Muscle of leg (tissue), 11 donors: ENCODE data around the gene GABRR3. TPM values are rescaled to one million over a fixed set of nuclear protein-coding genes. Genes with fewer than 3 reads are reported as not detected.

ENCODE experiments used
- DNase-seq: peaks from one replicate; pipeline ENCODE4 v3.0.0; 2013
- H3K27ac ChIP-seq: one replicate; pipeline ENCODE4 v1.5.1; 2013; ENCODE audit warnings: mild to moderate bottlenecking, low read length, control low read depth
- H3K27me3 ChIP-seq: one replicate; pipeline ENCODE4 v1.6.1; 2013; ENCODE audit warnings: low read length; ENCODE audit not compliant: control insufficient read depth, insufficient read depth
- H3K36me3 ChIP-seq: one replicate; pipeline ENCODE4 v1.6.1; 2013; ENCODE audit warnings: low read length; ENCODE audit not compliant: control insufficient read depth, insufficient read depth
- H3K4me1 ChIP-seq: one replicate; pipeline ENCODE4 v1.6.1; 2013; ENCODE audit warnings: low read length; ENCODE audit not compliant: control insufficient read depth, insufficient read depth
- H3K4me3 ChIP-seq: one replicate; pipeline ENCODE4 v1.5.1; 2013; ENCODE audit warnings: low read length, control low read depth
- H3K9me3 ChIP-seq: replicated peaks from 2 replicates; pipeline ENCODE4 v1.6.1; 2013; ENCODE audit warnings: low read depth, low read length; ENCODE audit not compliant: control insufficient read depth
- WGBS: methylation state at CpG from one replicate; pipeline ENCODE4 v1.1.5; 2013; ENCODE audit warnings: missing lambda C conversion rate; ENCODE audit not compliant: insufficient coverage; 5-methylcytosine and 5-hydroxymethylcytosine counted together
- polyA plus RNA-seq, 8 donors: library from polyadenylated mRNA; unstranded; fragments of 120-200 nt; gene quantifications; one replicate each; pipeline versions ENCODE4 v1.2.1 to v1.2.3, GENCODE V29; 2013; ENCODE audit warnings: inconsistent platforms in 1 of 8, low replicate concordance in 1 of 8; ENCODE audit not compliant: insufficient read length in 8 of 8, insufficient read depth in 1 of 8
- total RNA-seq: library from RNA; stranded (reverse); fragments of 120-200 nt; gene quantifications from one replicate; pipeline ENCODE4 v1.2.4, GENCODE V29; 2013

Gene GABRR3
- total and polyA plus RNA-seq, 9 donors: not detected

- no peak overlapping the region for H3K27ac ChIP-seq
- no peaks in the 10 kb centered on the region for H3K9me3 ChIP-seq
- no peaks in the 10 kb centered on the region for H3K27me3 ChIP-seq
- H3K4me3 ChIP-seq: no peak overlapping the region
- 40% methylated on average over 2 of the region's 5 CpGs for WGBS
- peaks cover 30% of the 10 kb centered on the region for H3K36me3 ChIP-seq
- peaks cover 14% of the 10 kb centered on the region for H3K4me1 ChIP-seq
- DNase-seq: peak; percentile 41
Observed at GRCh38 chr3:97959872-97960271, 75.2 kb downstream of the GABRR3 start.

GRCh38 chr3:97958796-97959195 is 76.3 kb downstream of the GABRR3 start:
- peaks cover 14% of the 10 kb centered on the region for H3K4me1 ChIP-seq
- no peaks in the 10 kb centered on the region for H3K27me3 ChIP-seq
- H3K36me3 ChIP-seq: peaks cover 39% of the 10 kb centered on the region
- no peaks in the 10 kb centered on the region for H3K9me3 ChIP-seq
- H3K27ac ChIP-seq: no peak overlapping the region
- DNase-seq: no peak
- no peak overlapping the region for H3K4me3 ChIP-seq
- WGBS: 80% methylated on average over 2 of the region's 9 CpGs

- Histone ChIP-seq H3K27me3 (no peaks in the 10 kb centered on the region), H3K27ac (no peak overlapping the region), H3K9me3 (no peaks in the 10 kb centered on the region), H3K4me3 (no peak overlapping the region), H3K4me1 (peaks cover 14% of the 10 kb centered on the region), H3K36me3 (peaks cover 43% of the 10 kb centered on the region)
- DNase-seq: no peak
- 61% methylated on average over 2 of the region's 2 CpGs for WGBS
Observed at GRCh38 chr3:97958396-97958795, 76.7 kb downstream of the GABRR3 start.

DNA sequence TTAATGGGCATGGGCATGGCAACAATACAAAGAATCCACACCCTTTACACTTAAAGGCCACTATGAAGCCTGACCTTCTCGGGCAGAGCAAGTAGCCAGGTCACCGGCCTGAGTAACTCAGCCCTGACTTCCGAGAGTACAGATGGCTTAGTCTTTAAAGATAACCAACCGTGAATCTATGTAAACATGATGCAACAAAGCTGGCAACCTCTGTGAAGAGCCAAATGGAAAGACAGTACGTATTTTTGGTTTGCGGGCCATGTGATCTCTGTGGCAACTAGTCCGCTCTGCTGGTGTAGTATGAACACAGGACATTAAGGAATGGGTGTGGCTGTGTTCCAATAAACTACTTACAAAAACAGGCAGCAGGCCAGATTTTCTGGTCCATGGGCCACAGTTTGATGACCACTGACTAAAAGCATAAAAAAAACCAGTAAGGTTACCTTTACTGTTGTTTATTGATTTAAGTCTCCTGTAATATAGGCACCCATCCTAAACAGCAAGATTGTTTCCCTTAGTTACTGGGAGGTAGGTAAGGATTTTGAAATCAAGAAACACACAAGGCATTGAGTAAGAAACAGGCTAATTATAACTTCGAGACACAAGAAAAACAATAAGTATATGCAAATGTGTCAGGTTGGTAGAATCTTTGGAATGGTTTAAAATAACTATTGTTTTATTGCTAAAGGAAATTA is 77.4 kb downstream of the GABRR3 start:
- Histone ChIP-seq H3K36me3 (peaks cover 46% of the 10 kb centered on the region), H3K27ac (no peak overlapping the region), H3K9me3 (no peaks in the 10 kb centered on the region), H3K4me3 (no peak overlapping the region), H3K27me3 (no peaks in the 10 kb centered on the region), H3K4me1 (peaks cover 14% of the 10 kb centered on the region)
- peak; percentile 35 for DNase-seq
- 78% methylated on average over 6 of the region's 8 CpGs for WGBS

GRCh38 chr3:97956051-97956450 is 79.1 kb downstream of the GABRR3 start:
- H3K27me3 ChIP-seq: no peaks in the 10 kb centered on the region
- H3K27ac ChIP-seq: no peak overlapping the region
- peaks cover 61% of the 10 kb centered on the region for H3K36me3 ChIP-seq
- no peak for DNase-seq
- no peak overlapping the region for H3K4me3 ChIP-seq
- WGBS: no CpG with 5 or more reads among the region's 3 CpGs
- peaks cover 2% of the 10 kb centered on the region for H3K4me1 ChIP-seq
- H3K9me3 ChIP-seq: no peaks in the 10 kb centered on the region

DNA sequence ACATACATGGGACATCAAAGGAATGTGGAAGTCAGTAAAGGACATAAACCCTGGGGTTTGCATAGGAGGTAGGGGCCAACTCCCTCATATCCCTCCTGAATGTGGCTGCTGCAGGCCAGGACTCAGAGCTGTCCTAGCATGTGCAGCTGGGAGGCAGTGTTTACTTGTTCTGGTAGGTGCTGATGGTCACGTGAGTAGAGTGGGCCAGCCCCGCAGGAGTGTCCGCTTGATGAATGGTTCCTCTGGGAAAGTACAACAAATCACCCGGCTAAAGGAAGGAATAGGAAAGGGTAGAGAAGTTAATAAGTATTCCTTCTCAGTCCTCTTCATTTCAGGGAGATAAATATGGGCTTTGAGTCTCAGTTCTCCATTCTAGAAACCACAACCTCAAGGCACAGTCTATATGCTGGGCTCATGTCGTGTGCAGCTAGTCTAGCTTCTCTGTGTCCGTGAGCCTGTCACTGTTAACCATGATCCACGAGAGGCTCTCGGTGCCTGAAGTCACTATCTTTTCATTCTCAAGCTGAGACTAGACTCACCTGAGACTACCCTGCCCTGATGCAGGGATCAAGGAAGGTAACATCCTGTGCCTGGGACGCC is 80.8 kb downstream of the GABRR3 start:
- 68% methylated on average over 6 of the region's 9 CpGs for WGBS
- Histone ChIP-seq H3K27me3 (no peaks in the 10 kb centered on the region), H3K36me3 (peaks cover 72% of the 10 kb centered on the region), H3K4me3 (no peak overlapping the region), H3K27ac (no peak overlapping the region), H3K4me1 (no peaks in the 10 kb centered on the region), H3K9me3 (no peaks in the 10 kb centered on the region)
- no peak for DNase-seq

- no peaks in the 10 kb centered on the region for H3K27me3 ChIP-seq
- H3K4me3 ChIP-seq: no peak overlapping the region
- H3K4me1 ChIP-seq: no peaks in the 10 kb centered on the region
- no peaks in the 10 kb centered on the region for H3K9me3 ChIP-seq
- peaks cover 72% of the 10 kb centered on the region for H3K36me3 ChIP-seq
- DNase-seq: no peak
- H3K27ac ChIP-seq: no peak overlapping the region
- 83% methylated on average over 1 of the region's 1 CpG for WGBS
Observed at GRCh38 chr3:97952872-97953271, 82.2 kb downstream of the GABRR3 start.

DNA sequence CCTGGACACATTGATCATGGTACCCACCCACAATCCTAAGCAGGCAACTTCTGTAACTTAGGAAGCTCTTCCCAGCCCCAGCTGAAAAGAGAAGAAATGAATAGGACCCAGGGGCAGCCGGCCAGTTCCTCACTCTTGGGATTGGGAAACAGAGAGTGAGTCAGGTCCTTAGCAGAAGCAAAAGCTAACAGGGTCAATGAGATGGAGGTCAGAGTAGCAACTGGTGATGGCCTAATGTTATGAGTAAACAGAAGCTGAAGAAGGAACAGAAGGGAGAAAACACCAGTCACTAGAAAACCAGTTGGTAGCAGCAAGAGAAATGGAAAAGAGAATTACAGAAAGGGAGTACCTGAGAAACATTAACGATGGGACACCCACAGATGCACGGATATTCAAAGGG is 82.8 kb downstream of the GABRR3 start:
- WGBS: 89% methylated on average over 3 of the region's 3 CpGs
- Histone ChIP-seq H3K27ac (no peak overlapping the region), H3K36me3 (peaks cover 72% of the 10 kb centered on the region), H3K4me3 (no peak overlapping the region), H3K4me1 (no peaks in the 10 kb centered on the region), H3K27me3 (no peaks in the 10 kb centered on the region), H3K9me3 (no peaks in the 10 kb centered on the region)
- no peak for DNase-seq

DNA sequence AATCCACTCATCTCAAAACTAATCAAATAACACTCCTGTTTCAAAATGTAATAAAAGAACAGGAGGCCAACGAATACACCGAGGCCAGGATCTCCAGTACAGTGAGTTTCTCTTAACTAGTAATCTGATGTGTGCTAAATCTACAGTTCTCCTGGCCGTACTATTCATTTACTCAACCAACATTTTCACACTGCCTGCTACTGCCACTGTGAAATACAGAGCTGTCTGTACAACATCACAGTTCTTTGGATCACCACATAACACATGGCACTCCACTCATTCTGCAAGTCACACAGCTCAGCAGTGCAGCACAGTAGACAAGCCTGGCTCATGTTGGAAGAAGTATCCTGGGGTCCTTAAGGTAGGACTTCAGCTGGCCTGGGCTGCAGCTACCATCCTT is 84.8 kb downstream of the GABRR3 start:
- no peak for DNase-seq
- Histone ChIP-seq H3K4me3 (no peak overlapping the region), H3K4me1 (no peaks in the 10 kb centered on the region), H3K27me3 (no peaks in the 10 kb centered on the region), H3K9me3 (no peaks in the 10 kb centered on the region), H3K27ac (no peak overlapping the region), H3K36me3 (peaks cover 74% of the 10 kb centered on the region)
- WGBS: no CpG with 5 or more reads among the region's 3 CpGs

DNA sequence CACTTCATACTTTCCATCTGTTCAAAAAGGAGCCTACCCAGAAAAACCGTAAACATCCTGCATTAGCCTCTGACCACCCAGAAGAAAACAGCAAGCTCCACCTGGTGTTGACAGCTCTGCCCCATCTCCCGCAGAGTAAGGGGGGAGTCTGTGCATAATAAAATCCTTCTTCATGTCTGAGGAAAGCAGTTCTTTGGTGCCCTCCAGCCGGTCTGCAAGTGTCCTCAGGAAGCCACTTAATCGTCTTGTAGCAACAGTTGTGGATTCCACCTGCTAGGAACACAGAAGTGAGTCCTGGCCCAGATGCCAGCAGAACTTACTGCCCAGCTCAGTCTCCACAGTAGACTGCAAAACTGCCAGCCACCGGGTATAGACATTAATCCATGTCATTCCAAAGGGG is 85.4 kb downstream of the GABRR3 start:
- H3K27ac ChIP-seq: no peak overlapping the region
- H3K9me3 ChIP-seq: no peaks in the 10 kb centered on the region
- H3K4me1 ChIP-seq: no peaks in the 10 kb centered on the region
- H3K27me3 ChIP-seq: no peaks in the 10 kb centered on the region
- WGBS: 64% methylated on average over 4 of the region's 5 CpGs
- no peak for DNase-seq
- peaks cover 72% of the 10 kb centered on the region for H3K36me3 ChIP-seq
- no peak overlapping the region for H3K4me3 ChIP-seq
